Activated T-cell treated with anti-CD3 and anti-CD28 coated beads, Interleukin-2, amount 50 U/mL, for 48 hours (primary cell): ENCODE data around the gene CAD.

Source experiments
- DNase-seq, 2 experiments: peaks; one replicate each; pipeline ENCODE4 v3.0.0-alpha.2; 2020

CAD gene

GRCh38 chr2:27284996-27285395 lies 67.8 kb downstream of the CAD start:
- no peak for DNase-seq

- no peak for DNase-seq
Observed at GRCh38 chr2:27285481-27285880, 68.3 kb downstream of the CAD start.

GRCh38 chr2:27288610-27289009 lies 71.4 kb downstream of the CAD start:
- DNase-seq = no peak

GRCh38 chr2:27290549-27290948 lies 73.4 kb downstream of the CAD start:
- DNase-seq = no peak

- DNase-seq = no peak
Observed at GRCh38 chr2:27291865-27292264, 74.7 kb downstream of the CAD start.
